ENCODE measurements around the gene MCRIP2.
"Not testable (repeated sequence)": the region's sequence is repeated elsewhere in the genome, so short reads cannot be mapped to it uniquely, and the experiment has no call there.

MCRIP2 gene

DNA sequence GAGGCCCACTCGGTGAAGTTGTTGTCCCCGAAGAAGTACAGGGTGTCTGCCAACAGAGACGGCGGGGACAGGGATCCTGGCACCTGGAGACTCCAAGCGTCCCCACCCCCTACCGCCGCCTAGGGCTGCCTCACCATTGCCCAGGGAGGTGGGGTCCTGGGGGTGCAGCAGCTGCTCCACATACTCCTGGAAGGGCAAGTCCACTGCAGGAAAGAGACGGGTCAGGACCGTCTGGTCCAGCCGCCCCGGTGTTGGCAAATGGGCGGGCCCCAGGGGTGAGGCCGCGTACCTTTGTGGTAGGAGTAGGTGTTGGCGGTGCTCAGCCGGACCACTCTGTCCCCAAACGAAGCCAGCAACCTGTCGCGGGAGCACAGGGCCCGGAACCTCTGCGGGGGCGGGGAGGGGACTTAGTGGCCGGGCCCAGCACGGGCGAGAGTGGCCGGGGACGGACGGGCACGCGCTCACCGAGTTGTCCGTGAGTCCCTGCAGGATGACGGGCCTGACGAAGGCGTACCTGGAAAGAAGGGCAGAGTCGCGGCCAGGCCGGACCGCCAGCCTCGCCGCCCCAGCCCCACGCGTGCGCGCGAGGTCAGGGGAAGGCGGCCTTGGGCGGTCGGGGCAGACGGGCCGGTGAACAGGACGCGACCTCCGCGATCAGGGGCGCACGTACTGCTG is 41.9 kb downstream of the MCRIP2 start:
- no peak for DNase-seq

GRCh38 chr16:684071-684794 is 42.6 kb downstream of the MCRIP2 start, which contains the start of gene JMJD8:
Gene JMJD8, minus strand, starts transcription at chr16:684334. Its CDS starts 15 bp downstream, at chr16:684319.
- peak; percentile 88 for DNase-seq

DNA sequence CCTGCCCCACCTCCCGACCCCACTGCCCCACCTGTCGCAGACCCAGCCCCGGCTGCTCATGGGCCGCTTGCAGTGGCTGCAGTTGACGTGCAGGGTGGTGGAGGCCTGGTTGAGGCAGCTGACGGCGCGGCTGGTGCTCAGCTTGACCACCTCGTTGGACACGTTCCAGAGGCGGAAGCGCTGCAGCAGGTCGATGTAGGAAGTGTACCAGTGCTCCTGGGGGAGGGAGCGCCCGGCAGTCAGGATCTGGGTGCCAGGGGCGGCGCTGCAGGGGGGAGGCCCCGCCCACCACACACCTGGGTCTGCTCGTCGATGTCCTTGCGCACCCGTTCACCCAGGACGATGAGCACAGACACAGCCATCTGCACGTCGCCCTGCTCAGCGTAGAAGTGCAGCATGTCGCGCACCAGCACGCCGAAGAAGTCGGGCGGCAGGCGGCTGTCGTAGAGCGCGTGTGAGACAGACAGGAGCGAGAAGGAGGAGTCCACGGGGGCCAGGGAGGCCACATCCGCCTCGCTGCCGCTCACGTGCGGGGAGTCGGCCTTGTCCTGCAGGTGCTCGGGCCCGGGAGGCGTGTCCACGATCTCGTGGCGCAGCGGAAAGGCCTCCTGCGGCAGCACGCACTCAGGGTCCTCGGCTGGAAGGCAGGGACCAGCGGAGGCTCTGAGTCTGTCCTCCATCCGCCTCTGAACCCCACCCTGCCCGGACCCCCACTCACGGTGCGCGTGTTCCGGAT is 43.5 kb downstream of the MCRIP2 start:
- DNase-seq: peak; percentile 58

DNA sequence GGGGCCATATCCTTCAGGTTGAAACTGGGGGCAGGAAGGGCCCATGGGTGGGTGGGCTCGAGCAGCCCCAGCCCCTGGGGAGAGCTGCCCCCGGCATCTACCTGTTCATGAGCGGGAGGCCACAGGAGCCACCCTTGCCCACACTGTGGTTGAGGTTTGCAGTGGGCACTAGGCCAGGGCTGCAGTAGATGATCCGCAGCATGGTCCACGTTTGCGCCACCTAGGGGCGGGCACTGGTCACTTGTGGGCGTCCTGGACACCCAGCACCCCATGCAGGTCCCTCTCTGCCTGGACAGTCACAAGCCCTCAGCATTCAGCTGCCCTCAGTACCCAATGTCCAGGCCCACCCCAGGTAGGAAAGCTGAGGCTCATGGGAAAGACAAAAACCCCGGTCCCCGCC is 44.3 kb downstream of the MCRIP2 start:
- DNase-seq: no peak

DNA sequence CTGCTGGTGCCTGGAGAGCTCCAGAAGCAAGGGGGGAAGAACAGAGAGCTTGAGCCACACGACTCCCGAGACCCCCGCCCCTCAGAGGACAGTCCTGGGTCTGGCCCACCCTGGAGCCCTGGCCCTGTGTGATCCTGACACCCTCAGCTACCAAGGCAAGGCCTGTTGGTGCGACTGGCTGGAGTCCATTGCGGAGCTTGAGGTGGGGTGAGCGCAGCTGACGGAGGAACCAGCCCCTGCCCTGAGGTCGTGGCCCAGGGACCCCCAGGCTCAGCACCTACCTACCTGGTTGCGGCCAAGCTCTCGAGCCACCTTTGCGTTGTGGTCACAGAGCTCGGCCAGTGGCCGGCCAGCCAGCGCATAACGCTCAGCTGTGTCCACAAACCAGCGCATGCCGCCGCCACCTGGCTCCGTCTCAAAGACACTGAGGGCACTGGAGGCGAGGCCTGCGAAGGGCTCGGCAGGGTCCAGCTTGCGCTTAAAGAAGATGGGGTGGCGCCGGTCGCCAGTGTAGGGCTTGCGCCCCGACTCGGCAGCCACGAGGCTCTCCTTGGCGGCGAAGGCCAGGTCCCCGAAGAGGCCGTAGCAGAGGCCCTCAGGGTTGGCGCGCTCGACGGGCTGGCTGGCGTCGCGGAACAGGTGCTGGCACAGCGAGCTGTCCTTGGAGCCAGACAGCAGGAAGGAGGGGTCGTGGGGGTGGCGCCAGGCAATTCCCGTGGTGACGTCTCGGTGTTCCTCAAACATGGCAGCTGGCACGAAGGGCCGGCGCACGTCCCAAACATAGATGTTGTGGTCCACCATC is 45.0 kb downstream of the MCRIP2 start:
- no peak for DNase-seq

- no peak for DNase-seq
These were observed 45.9 kb downstream of the MCRIP2 start for GRCh38 chr16:687499-687898.

GRCh38 chr16:689175-689897 is 47.7 kb downstream of the MCRIP2 start:
- no peak for DNase-seq

DNA sequence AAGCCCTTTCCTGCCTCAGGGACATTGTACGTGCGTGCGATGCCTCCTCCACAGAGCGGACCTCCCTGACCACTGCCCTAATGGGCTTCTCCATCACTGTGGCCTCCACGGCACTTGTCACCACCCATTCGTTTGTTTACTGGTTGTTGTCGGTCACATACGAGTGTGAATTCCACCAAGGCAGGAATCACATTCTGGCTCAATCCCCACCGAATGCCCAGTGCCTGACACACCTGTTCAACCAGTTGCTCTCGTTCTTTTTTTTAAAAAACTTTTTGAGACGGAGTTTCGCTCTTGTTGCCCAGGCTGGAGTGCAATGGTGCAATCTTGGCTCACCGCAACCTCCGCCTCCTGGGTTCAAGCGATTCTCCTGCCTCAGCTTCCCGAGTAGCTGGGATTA is 49.6 kb downstream of the MCRIP2 start:
- not testable (repeated sequence) for DNase-seq

DNA sequence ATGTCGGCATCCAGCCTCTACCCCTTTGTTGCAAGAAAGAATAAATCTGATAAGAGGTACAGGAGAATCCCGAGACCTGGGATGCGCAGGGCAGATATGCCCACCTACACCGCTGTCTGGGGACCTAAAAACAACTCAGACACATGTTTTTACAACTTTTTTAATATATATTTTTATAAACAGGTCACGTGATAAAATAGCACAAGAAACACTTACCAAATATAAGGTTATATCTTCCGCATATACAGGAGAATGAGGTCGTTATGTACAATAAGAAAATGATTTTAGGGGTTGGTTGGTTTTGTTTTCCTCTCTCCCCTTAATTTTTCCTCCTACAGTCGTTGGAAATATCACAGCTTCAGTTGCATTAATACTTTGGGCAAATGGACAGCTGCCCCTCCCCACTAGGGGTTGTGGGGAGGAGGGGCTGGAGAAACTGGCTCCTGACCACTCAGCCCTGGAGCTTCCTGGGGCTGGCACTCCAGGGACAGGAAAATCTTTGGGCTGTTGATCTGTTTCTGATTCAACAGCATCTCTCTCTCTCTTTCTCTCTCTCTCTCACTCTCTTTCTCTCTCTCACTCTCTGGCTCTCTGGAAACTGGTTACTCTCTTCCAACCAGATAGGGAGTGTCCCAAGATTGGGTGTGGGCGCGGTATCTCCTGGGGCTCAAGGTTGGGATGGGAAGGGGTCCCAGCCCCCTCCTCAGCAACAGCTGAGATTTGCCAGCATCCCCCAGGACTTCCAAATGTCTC is 50.9 kb downstream of the MCRIP2 start:
- DNase-seq: no peak

DNA sequence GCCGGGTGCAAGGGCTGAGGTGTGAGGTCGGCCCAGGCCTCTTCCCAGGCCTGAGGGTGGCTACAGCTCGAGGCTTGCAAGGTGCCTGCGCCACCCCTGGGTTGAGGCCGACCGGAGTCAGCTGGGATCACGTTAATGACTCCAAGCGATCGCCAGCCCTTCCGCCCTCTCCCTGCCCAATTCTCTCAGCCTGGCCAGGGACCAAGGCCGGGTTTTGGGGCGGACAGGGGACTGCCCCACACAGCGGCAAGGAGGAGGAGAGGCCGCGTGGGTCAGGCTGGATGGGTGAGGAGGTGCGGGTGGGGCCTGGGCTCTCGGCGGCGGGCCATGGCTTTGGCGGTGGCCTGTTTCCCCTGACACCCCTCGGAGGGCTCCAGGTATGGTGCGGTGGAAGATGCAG is 51.7 kb downstream of the MCRIP2 start:
- DNase-seq: no peak

DNA sequence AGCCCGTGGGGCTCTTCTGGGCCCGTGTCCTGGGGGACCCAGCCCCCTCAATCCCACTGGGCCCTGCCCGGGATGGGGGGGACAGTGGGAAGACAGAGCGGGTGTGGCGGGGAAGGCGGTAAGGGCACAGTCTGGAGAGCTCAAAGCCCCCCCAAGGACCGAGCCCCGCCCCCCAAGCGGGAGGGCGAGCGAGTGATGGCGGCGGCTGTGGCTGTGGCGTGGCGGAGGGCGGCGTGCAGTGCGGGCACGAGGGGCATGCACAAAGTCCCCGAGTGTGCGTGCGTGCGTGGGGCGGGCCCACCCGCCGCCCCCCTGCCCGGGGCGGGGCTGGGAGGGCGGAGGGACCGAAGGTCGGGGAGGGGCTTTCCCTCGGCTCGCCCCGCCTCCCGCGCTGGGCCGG is 52.1 kb downstream of the MCRIP2 start:
- DNase-seq: no peak

GRCh38 chr16:694187-694862 is 52.7 kb downstream of the MCRIP2 start:
- no peak for DNase-seq

DNA sequence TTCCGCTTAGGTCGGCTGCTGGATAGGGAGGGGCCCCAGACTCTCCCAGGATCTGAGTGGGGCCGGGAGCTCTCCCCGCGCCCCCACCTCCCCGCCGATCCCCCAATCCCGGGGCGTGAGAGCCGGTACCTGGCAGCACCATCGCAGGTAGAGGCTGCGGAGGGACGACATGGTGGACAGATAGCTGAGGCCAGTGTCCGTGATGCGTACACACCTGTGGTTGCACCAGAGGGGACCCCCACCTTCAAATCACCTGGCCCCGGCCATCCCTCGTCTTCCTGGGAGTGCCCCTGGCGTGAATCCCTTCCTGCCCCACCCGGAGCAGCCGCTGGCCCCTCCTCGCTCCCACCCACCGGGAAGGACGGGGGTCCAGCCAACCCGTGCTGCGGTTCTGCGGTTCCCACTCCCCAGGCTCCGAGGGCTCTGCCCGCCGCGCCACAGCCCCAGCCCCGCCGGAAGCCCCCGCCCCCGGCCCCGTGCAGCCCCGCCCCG is 53.3 kb downstream of the MCRIP2 start:
- DNase-seq: no peak

GRCh38 chr16:695355-696089 is 53.9 kb downstream of the MCRIP2 start:
- peak; percentile 94 for DNase-seq

All from DMS79 (cell line).